Measurements from ENCODE around the gene RALGAPA2. TPM values are rescaled to one million over a fixed set of nuclear protein-coding genes. Genes with fewer than 3 reads are reported as not detected.
A peak's percentile ranks its signal among the peaks of the same experiment; 100 is the strongest.

RALGAPA2 gene
- total RNA-seq, 1 experiment from 2014 or later: 18.2 TPM

DNA sequence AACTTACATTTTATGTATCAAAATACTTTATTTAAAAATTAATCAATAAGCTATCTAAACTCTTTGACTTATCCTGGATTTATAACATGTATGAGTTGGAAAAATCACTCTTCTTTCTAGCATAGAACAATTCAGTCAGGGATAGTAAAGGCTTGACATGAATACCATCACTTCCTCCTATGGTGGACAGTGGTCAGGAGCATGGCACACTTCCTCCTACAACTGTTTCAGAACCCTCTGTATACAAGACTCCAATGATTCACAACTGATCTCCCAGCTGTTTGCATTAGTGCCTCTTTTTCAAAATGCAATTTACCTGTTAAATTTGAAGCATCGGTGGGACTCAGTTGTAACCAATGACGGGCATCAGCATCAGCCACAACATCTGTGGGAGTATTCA, 129.7 kb downstream of the RALGAPA2 start:
- peaks cover 8% of the 10 kb centered on the region for H3K9me3 Mint-ChIP-seq
- ATAC-seq (no peak), DNase-seq (ENCODE audit: low spot score) (no peak)
- POLR2A ChIA-PET: interaction anchor here (0.6 kb wide), 1 partner anchor 134 kb away, joined by 4 read pairs; no protein-coding TSS in a partner anchor
- H3K36me3 Mint-ChIP-seq: peaks cover 24% of the 10 kb centered on the region
- H3K4me3 Mint-ChIP-seq: no peak overlapping the region
- TF ChIP-seq ZNF219 (CRISPR knock-in tag; IDR thresholded peaks at IDR 0.05; ENCODE audit: borderline replicate concordance) (no peak), CREB1 (CRISPR knock-in tag; IDR thresholded peaks at IDR 0.05) (no peak), CTCF (IDR thresholded peaks at IDR 0.05) (no peak), GTF2I (CRISPR knock-in tag; conservative IDR thresholded peaks at IDR 0.05) (no peak), EMX1 (CRISPR knock-in tag; IDR thresholded peaks at IDR 0.05) (no peak), SP1 (CRISPR knock-in tag; conservative IDR thresholded peaks at IDR 0.05) (no peak), ZNF425 (CRISPR knock-in tag; conservative IDR thresholded peaks at IDR 0.05) (no peak), TP53 (CRISPR knock-in tag; IDR thresholded peaks at IDR 0.05) (no peak), ELF4 (CRISPR knock-in tag; IDR thresholded peaks at IDR 0.05; ENCODE audit: low read depth) (no peak)
- TF ChIP-seq, protein P1, sequence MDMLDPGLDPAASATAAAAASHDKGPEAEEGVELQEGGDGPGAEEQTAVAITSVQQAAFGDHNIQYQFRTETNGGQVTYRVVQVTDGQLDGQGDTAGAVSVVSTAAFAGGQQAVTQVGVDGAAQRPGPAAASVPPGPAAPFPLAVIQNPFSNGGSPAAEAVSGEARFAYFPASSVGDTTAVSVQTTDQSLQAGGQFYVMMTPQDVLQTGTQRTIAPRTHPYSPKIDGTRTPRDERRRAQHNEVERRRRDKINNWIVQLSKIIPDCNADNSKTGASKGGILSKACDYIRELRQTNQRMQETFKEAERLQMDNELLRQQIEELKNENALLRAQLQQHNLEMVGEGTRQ (CRISPR knock-in tag; IDR thresholded peaks at IDR 0.05): no peak
- TF ChIP-seq, protein P2, sequence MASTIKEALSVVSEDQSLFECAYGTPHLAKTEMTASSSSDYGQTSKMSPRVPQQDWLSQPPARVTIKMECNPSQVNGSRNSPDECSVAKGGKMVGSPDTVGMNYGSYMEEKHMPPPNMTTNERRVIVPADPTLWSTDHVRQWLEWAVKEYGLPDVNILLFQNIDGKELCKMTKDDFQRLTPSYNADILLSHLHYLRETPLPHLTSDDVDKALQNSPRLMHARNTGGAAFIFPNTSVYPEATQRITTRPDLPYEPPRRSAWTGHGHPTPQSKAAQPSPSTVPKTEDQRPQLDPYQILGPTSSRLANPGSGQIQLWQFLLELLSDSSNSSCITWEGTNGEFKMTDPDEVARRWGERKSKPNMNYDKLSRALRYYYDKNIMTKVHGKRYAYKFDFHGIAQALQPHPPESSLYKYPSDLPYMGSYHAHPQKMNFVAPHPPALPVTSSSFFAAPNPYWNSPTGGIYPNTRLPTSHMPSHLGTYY (CRISPR knock-in tag; IDR thresholded peaks at IDR 0.05): no peak
- TF ChIP-seq, protein P3, sequence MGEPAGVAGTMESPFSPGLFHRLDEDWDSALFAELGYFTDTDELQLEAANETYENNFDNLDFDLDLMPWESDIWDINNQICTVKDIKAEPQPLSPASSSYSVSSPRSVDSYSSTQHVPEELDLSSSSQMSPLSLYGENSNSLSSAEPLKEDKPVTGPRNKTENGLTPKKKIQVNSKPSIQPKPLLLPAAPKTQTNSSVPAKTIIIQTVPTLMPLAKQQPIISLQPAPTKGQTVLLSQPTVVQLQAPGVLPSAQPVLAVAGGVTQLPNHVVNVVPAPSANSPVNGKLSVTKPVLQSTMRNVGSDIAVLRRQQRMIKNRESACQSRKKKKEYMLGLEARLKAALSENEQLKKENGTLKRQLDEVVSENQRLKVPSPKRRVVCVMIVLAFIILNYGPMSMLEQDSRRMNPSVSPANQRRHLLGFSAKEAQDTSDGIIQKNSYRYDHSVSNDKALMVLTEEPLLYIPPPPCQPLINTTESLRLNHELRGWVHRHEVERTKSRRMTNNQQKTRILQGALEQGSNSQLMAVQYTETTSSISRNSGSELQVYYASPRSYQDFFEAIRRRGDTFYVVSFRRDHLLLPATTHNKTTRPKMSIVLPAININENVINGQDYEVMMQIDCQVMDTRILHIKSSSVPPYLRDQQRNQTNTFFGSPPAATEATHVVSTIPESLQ (CRISPR knock-in tag; IDR thresholded peaks at IDR 0.05): no peak
- TF ChIP-seq, protein P4, sequence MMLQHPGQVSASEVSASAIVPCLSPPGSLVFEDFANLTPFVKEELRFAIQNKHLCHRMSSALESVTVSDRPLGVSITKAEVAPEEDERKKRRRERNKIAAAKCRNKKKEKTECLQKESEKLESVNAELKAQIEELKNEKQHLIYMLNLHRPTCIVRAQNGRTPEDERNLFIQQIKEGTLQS (CRISPR knock-in tag; conservative IDR thresholded peaks at IDR 0.05): no peak
- no peak overlapping the region for H3K27ac Mint-ChIP-seq
- H3K4me1 Mint-ChIP-seq: peaks cover 14% of the 10 kb centered on the region
- CTCF ChIA-PET: interaction anchor here (1.5 kb wide), 1 partner anchor 11 kb away, joined by 6 read pairs; no protein-coding TSS in a partner anchor
- H3K27me3 Mint-ChIP-seq (ENCODE audit: low read depth): no peaks in the 10 kb centered on the region

GRCh38 chr20:20580139-20580538, 132.3 kb downstream of the RALGAPA2 start:
- H3K27ac Mint-ChIP-seq: no peak overlapping the region; the same call in 1 of the 2 replicates
- POLR2A ChIA-PET: interaction anchor here (0.7 kb wide), 1 partner anchor 14 kb away, joined by 5 read pairs; no protein-coding TSS in a partner anchor
- no peaks in the 10 kb centered on the region for H3K9me3 Mint-ChIP-seq
- peaks cover 14% of the 10 kb centered on the region for H3K4me1 Mint-ChIP-seq
- H3K4me3 Mint-ChIP-seq: no peak overlapping the region
- peaks cover 9% of the 10 kb centered on the region for H3K36me3 Mint-ChIP-seq
- DNase-seq (ENCODE audit: low spot score): no peak
- no peaks in the 10 kb centered on the region for H3K27me3 Mint-ChIP-seq (ENCODE audit: low read depth)
- peak; percentile 52 for ATAC-seq
- CTCF ChIA-PET: interaction anchor here (1.2 to 3.7 kb wide), 2 partner anchors 14 to 257 kb away, joined by 3 to 32 read pairs; no protein-coding TSS in a partner anchor
- TF ChIP-seq, protein P5, sequence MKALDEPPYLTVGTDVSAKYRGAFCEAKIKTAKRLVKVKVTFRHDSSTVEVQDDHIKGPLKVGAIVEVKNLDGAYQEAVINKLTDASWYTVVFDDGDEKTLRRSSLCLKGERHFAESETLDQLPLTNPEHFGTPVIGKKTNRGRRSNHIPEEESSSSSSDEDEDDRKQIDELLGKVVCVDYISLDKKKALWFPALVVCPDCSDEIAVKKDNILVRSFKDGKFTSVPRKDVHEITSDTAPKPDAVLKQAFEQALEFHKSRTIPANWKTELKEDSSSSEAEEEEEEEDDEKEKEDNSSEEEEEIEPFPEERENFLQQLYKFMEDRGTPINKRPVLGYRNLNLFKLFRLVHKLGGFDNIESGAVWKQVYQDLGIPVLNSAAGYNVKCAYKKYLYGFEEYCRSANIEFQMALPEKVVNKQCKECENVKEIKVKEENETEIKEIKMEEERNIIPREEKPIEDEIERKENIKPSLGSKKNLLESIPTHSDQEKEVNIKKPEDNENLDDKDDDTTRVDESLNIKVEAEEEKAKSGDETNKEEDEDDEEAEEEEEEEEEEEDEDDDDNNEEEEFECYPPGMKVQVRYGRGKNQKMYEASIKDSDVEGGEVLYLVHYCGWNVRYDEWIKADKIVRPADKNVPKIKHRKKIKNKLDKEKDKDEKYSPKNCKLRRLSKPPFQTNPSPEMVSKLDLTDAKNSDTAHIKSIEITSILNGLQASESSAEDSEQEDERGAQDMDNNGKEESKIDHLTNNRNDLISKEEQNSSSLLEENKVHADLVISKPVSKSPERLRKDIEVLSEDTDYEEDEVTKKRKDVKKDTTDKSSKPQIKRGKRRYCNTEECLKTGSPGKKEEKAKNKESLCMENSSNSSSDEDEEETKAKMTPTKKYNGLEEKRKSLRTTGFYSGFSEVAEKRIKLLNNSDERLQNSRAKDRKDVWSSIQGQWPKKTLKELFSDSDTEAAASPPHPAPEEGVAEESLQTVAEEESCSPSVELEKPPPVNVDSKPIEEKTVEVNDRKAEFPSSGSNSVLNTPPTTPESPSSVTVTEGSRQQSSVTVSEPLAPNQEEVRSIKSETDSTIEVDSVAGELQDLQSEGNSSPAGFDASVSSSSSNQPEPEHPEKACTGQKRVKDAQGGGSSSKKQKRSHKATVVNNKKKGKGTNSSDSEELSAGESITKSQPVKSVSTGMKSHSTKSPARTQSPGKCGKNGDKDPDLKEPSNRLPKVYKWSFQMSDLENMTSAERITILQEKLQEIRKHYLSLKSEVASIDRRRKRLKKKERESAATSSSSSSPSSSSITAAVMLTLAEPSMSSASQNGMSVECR (CRISPR knock-in tag; IDR thresholded peaks at IDR 0.05; ENCODE audit: borderline replicate concordance): no peak
- no peak for TF ChIP-seq GTF2I (CRISPR knock-in tag; conservative IDR thresholded peaks at IDR 0.05)
- no peak for TF ChIP-seq ZNF317 (CRISPR knock-in tag; IDR thresholded peaks at IDR 0.05; ENCODE audit: borderline replicate concordance, low read depth)
- TF ChIP-seq RORB (CRISPR knock-in tag; IDR thresholded peaks at IDR 0.05): no peak
- TF ChIP-seq SP1 (CRISPR knock-in tag; conservative IDR thresholded peaks at IDR 0.05): no peak
- TF ChIP-seq MYBL2 (CRISPR knock-in tag; IDR thresholded peaks at IDR 0.05): no peak
